ENCODE results near the gene CHRNA4. TPM values are rescaled to one million over a fixed set of nuclear protein-coding genes. Genes with fewer than 3 reads are reported as not detected.

Gene CHRNA4
- total and polyA plus RNA-seq, 4 donors, result not detected

- H3K4me1 ChIP-seq (ENCODE audit: control insufficient read depth in 1 of 2, insufficient read depth in 2 of 2, low read length in 2 of 2), result no peaks in the 10 kb centered on the region
- DNase-seq, result no peak
- no peaks in the 10 kb centered on the region for H3K9me3 ChIP-seq (ENCODE audit: control insufficient read depth, low read length)
- H3K36me3 ChIP-seq (ENCODE audit: control insufficient read depth in 1 of 2, insufficient read depth in 2 of 2, low read length in 1 of 2), result no peaks in the 10 kb centered on the region
- ATAC-seq (ENCODE audit: low FRiP score), result no peak
- no peak overlapping the region for H3K27ac ChIP-seq (ENCODE audit: low read depth in 1 of 2, low read length in 2 of 2)
- no peaks in the 10 kb centered on the region for H3K27me3 ChIP-seq (ENCODE audit: control insufficient read depth in 1 of 2, insufficient read depth in 2 of 2, low read length in 1 of 2)
- intact Hi-C loops (cut with DNase I), result no loop called here
- 87 to 88% methylated on average over 28 to 29 of the region's 29 CpGs for WGBS, 2 donors
- no peak overlapping the region for H3K4me3 ChIP-seq (ENCODE audit: low read length in 2 of 2)
Measured at GRCh38 chr20:63348828-63349515, 12.2 kb downstream of the CHRNA4 start.

- DNase-seq (no peak), ATAC-seq (ENCODE audit: low FRiP score) (no peak)
- no peaks in the 10 kb centered on the region for H3K4me1 ChIP-seq (ENCODE audit: control insufficient read depth in 1 of 2, insufficient read depth in 2 of 2, low read length in 2 of 2)
- H3K27ac ChIP-seq (ENCODE audit: low read depth in 1 of 2, low read length in 2 of 2), result no peak overlapping the region
- no peaks in the 10 kb centered on the region for H3K36me3 ChIP-seq (ENCODE audit: control insufficient read depth in 1 of 2, insufficient read depth in 2 of 2, low read length in 1 of 2)
- no peaks in the 10 kb centered on the region for H3K9me3 ChIP-seq (ENCODE audit: control insufficient read depth, low read length)
- 83 to 85% methylated on average over 46 of the region's 46 CpGs for WGBS, 2 donors
- no peak overlapping the region for H3K4me3 ChIP-seq (ENCODE audit: low read length in 2 of 2)
- no peaks in the 10 kb centered on the region for H3K27me3 ChIP-seq (ENCODE audit: control insufficient read depth in 1 of 2, insufficient read depth in 2 of 2, low read length in 1 of 2)
- intact Hi-C loops (cut with DNase I), result no loop called here
Measured at GRCh38 chr20:63347950-63348827, 13.0 kb downstream of the CHRNA4 start.

GRCh38 chr20:63347081-63347741, 13.9 kb downstream of the CHRNA4 start:
- H3K27ac ChIP-seq (ENCODE audit: low read depth in 1 of 2, low read length in 2 of 2), result no peak overlapping the region
- H3K4me3 ChIP-seq (ENCODE audit: low read length in 2 of 2), result no peak overlapping the region
- ATAC-seq (ENCODE audit: low FRiP score) (no peak), DNase-seq (no peak)
- H3K36me3 ChIP-seq (ENCODE audit: control insufficient read depth in 1 of 2, insufficient read depth in 2 of 2, low read length in 1 of 2), result no peaks in the 10 kb centered on the region
- no peaks in the 10 kb centered on the region for H3K9me3 ChIP-seq (ENCODE audit: control insufficient read depth, low read length)
- intact Hi-C loops (cut with DNase I), result no loop called here
- 75 to 76% methylated on average over 33 of the region's 33 CpGs for WGBS, 2 donors
- no peaks in the 10 kb centered on the region for H3K4me1 ChIP-seq (ENCODE audit: control insufficient read depth in 1 of 2, insufficient read depth in 2 of 2, low read length in 2 of 2)
- no peaks in the 10 kb centered on the region for H3K27me3 ChIP-seq (ENCODE audit: control insufficient read depth in 1 of 2, insufficient read depth in 2 of 2, low read length in 1 of 2)

GRCh38 chr20:63346131-63347080, 14.7 kb downstream of the CHRNA4 start:
- Histone ChIP-seq H3K27ac (ENCODE audit: low read depth in 1 of 2, low read length in 2 of 2) (no peak overlapping the region), H3K36me3 (ENCODE audit: control insufficient read depth in 1 of 2, insufficient read depth in 2 of 2, low read length in 1 of 2) (no peaks in the 10 kb centered on the region), H3K27me3 (ENCODE audit: control insufficient read depth in 1 of 2, insufficient read depth in 2 of 2, low read length in 1 of 2) (no peaks in the 10 kb centered on the region), H3K4me1 (ENCODE audit: control insufficient read depth in 1 of 2, insufficient read depth in 2 of 2, low read length in 2 of 2) (no peaks in the 10 kb centered on the region), H3K4me3 (ENCODE audit: low read length in 2 of 2) (no peak overlapping the region), H3K9me3 (ENCODE audit: control insufficient read depth, low read length) (no peaks in the 10 kb centered on the region)
- no peak for ATAC-seq (ENCODE audit: low FRiP score)
- DNase-seq, result no peak
- intact Hi-C loops (cut with DNase I), result no loop called here
- WGBS, 2 donors, result 40 to 49% methylated on average over 46 to 50 of the region's 50 CpGs

GRCh38 chr20:63345328-63346100, 15.6 kb downstream of the CHRNA4 start:
- no peaks in the 10 kb centered on the region for H3K27me3 ChIP-seq (ENCODE audit: control insufficient read depth in 1 of 2, insufficient read depth in 2 of 2, low read length in 1 of 2)
- no peak for ATAC-seq (ENCODE audit: low FRiP score)
- H3K36me3 ChIP-seq (ENCODE audit: control insufficient read depth in 1 of 2, insufficient read depth in 2 of 2, low read length in 1 of 2), result no peaks in the 10 kb centered on the region
- intact Hi-C loops (cut with DNase I), result no loop called here
- no peaks in the 10 kb centered on the region for H3K4me1 ChIP-seq (ENCODE audit: control insufficient read depth in 1 of 2, insufficient read depth in 2 of 2, low read length in 2 of 2)
- no peaks in the 10 kb centered on the region for H3K9me3 ChIP-seq (ENCODE audit: control insufficient read depth, low read length)
- H3K4me3 ChIP-seq (ENCODE audit: low read length in 2 of 2), result no peak overlapping the region
- no peak for DNase-seq
- no peak overlapping the region for H3K27ac ChIP-seq (ENCODE audit: low read depth in 1 of 2, low read length in 2 of 2)
- WGBS, 2 donors, result 36 to 38% methylated on average over 27 of the region's 27 CpGs

- H3K36me3 ChIP-seq (ENCODE audit: control insufficient read depth in 1 of 2, insufficient read depth in 2 of 2, low read length in 1 of 2), result no peaks in the 10 kb centered on the region
- DNase-seq (no peak), ATAC-seq (ENCODE audit: low FRiP score) (peak; percentile 11)
- no peaks in the 10 kb centered on the region for H3K9me3 ChIP-seq (ENCODE audit: control insufficient read depth, low read length)
- intact Hi-C loops (cut with DNase I), result no loop called here
- no peaks in the 10 kb centered on the region for H3K27me3 ChIP-seq (ENCODE audit: control insufficient read depth in 1 of 2, insufficient read depth in 2 of 2, low read length in 1 of 2)
- H3K4me1 ChIP-seq (ENCODE audit: control insufficient read depth in 1 of 2, insufficient read depth in 2 of 2, low read length in 2 of 2), result no peaks in the 10 kb centered on the region
- no peak overlapping the region for H3K27ac ChIP-seq (ENCODE audit: low read depth in 1 of 2, low read length in 2 of 2)
- 31 to 38% methylated on average over 21 of the region's 21 CpGs for WGBS, 2 donors
- no peak overlapping the region for H3K4me3 ChIP-seq (ENCODE audit: low read length in 2 of 2)
Measured at GRCh38 chr20:63344616-63345327, 16.4 kb downstream of the CHRNA4 start.

- no peaks in the 10 kb centered on the region for H3K9me3 ChIP-seq (ENCODE audit: control insufficient read depth, low read length)
- no peaks in the 10 kb centered on the region for H3K36me3 ChIP-seq (ENCODE audit: control insufficient read depth in 1 of 2, insufficient read depth in 2 of 2, low read length in 1 of 2)
- 50 to 52% methylated on average over 37 of the region's 37 CpGs for WGBS, 2 donors
- ATAC-seq (ENCODE audit: low FRiP score), result no peak
- H3K4me1 ChIP-seq (ENCODE audit: control insufficient read depth in 1 of 2, insufficient read depth in 2 of 2, low read length in 2 of 2), result no peaks in the 10 kb centered on the region
- no peak for DNase-seq
- H3K27me3 ChIP-seq (ENCODE audit: control insufficient read depth in 1 of 2, insufficient read depth in 2 of 2, low read length in 1 of 2), result no peaks in the 10 kb centered on the region
- no peak overlapping the region for H3K4me3 ChIP-seq (ENCODE audit: low read length in 2 of 2)
- intact Hi-C loops (cut with DNase I), result no loop called here
- no peak overlapping the region for H3K27ac ChIP-seq (ENCODE audit: low read depth in 1 of 2, low read length in 2 of 2)
Measured at GRCh38 chr20:63343460-63344445, 17.4 kb downstream of the CHRNA4 start.
